DMS153 treated with DMSO at 0.1 percent for 48 hours (cell line): Measurements from ENCODE around the gene ANGPTL3.

ENCODE experiments used
- DNase-seq: peaks from one replicate; lab custom pipeline; 2025; ENCODE audit not compliant: unreplicated experiment; lab: John Stamatoyannopoulos, UW

Gene ANGPTL3

DNA sequence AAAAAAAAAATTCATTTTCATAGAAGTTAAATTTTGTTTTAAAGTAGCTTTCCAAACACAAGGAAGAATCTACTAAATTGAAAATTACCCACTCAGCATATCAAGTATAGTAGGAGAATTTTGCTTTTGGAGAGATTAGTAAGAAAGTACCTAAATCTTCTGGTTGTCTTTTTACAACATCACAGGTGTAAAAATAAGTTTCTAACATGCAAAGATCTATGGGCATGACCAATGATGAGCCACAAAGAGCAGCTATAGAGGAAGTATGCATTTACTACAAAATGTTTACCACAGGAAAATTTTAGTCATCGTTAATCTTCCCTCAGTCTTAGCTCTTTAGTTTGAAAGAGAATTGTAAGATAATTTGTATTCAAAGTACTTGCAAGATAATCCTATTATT lies 28.1 kb downstream of the ANGPTL3 start:
- no peak for DNase-seq

GRCh38 chr1:62628506-62628905 lies 31.2 kb downstream of the ANGPTL3 start:
- DNase-seq, result no peak

DNA sequence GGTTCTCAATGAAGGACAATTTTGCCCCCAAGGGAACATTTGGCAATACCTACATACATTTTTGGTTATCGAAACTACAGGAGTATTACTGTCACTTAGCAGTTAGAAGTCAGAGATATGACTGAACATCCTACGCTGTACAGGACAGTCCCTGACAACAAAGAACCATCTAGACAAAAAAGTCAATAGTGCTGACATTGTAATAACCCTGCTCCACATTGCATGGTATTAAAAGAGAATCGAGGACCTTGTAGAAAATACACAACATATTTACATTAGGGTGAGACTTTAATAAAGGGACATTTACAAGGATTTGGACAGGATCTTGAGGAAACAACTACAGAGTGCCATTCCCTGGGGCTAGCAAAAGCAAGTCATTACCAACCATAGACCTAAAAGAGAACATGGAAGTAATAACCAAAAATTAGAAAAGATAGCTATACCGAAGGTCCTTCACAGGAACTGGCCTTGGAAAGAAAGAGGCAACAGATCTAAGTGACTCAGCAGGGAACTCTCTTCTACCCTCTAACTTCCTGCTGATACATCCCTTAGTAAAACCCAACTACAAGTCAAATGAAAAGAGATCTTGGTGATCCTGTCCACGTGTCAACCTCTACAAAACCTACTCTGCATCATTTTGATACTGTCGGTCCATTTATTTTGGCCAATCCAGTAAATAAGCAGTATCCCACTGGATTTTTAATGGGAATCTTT lies 40.2 kb downstream of the ANGPTL3 start:
- DNase-seq, result no peak

DNA sequence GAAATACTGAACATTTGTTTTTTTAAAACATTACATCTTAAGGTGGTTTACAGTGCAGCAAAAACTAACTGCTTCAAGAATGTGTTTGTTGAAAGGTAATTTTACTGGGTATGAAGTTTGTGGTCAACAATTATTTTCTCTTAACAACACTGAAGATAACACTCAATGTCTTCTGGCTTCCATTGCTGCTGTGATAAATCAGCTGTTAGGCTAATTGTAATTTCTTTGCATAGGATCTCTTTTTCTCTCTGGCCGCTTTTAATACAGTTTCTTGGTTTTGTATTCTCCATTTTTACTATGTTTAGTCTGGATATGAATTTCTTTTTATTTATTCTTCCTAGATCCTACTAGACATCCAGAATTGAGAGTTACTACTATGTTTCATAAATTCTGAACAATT lies 46.0 kb downstream of the ANGPTL3 start:
- DNase-seq, result no peak

- DNase-seq, result no peak
Measured at GRCh38 chr1:62652387-62652786, 55.1 kb downstream of the ANGPTL3 start.

DNA sequence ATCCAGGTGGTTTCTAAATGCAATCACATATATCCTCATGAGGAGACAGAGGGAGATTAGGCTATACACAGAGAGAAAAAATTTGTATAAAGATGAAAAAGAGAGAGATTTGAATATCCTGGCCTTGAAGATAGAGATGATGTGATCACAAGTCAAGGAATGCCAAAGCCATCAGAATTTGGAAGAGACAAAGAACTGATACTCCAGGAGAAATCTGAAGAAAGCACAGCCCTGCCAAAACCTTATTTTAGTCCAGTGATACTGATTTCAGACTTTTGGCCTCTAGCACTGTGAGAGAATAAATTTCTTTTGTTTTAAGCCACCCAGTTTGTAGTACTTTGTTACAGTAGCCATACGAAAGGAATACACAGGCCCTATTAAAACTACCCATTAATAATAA lies 57.4 kb downstream of the ANGPTL3 start:
- DNase-seq, result no peak
